NCI-H510A (cell line): ENCODE data around the gene SLC25A13.

ENCODE experiments used
- DNase-seq: peaks from one replicate; lab custom pipeline; 2025; lab: John Stamatoyannopoulos, UW

The SLC25A13 gene

GRCh38 chr7:96090756-96091155 is 231.1 kb downstream of the SLC25A13 start:
- DNase-seq = no peak

GRCh38 chr7:96089511-96089910 is 232.4 kb downstream of the SLC25A13 start:
- no peak for DNase-seq

GRCh38 chr7:96088579-96088978 is 233.3 kb downstream of the SLC25A13 start:
- DNase-seq = no peak

- no peak for DNase-seq
Measured at GRCh38 chr7:96085953-96086352, 235.9 kb downstream of the SLC25A13 start.

GRCh38 chr7:96084881-96085553 is 236.9 kb downstream of the SLC25A13 start:
- DNase-seq = no peak

GRCh38 chr7:96080027-96080426 is 241.9 kb downstream of the SLC25A13 start:
- no peak for DNase-seq

GRCh38 chr7:96076350-96076707 is 245.6 kb downstream of the SLC25A13 start:
- DNase-seq = no peak

GRCh38 chr7:96075510-96076349 is 246.2 kb downstream of the SLC25A13 start:
- peak; percentile 49 for DNase-seq

- DNase-seq = no peak
Measured at GRCh38 chr7:96074871-96075270, 247.0 kb downstream of the SLC25A13 start.
